ENCODE results near the gene KMT2D. TPM values are rescaled to one million over a fixed set of nuclear protein-coding genes. Genes with fewer than 3 reads are reported as not detected.

The KMT2D gene
- total RNA-seq, 2 experiments from 2014 or later, result 113 TPM

DNA sequence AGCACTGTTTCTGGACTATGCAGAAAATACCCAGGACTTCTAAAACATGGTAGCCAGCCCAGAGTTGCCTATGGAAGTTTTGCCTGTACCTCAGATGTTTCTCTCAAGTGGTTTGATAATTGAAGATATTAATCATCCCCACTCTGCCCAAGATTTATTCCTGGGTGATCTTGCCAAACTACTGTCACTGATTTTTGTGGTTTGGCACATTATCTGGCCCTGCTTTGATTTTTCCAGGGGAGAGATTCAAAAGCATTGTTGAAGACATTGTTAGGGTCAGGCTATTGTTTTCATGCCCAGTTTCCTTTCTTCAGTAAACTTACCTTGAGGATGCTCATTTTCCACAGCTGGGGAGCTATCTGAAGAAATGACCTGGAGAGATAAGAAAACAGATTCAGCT lies 47.9 kb downstream of the KMT2D start:
- H3K27ac Mint-ChIP-seq, result no peak overlapping the region
- POLR2A ChIA-PET, result interaction anchor here (0.9 kb wide), 1 partner anchor 17 kb away, joined by 3 read pairs; no protein-coding TSS in a partner anchor
- H3K9me3 Mint-ChIP-seq (ENCODE audit: insufficient read depth), result no peaks in the 10 kb centered on the region
- H3K4me1 Mint-ChIP-seq (ENCODE audit: low read depth), result peaks cover 18% of the 10 kb centered on the region
- ATAC-seq, result no peak
- no peak overlapping the region for H3K4me3 Mint-ChIP-seq
- CTCF ChIA-PET, result interaction anchor here (0.6 to 6.7 kb wide), 5 partner anchors 12 to 1134 kb away, joined by 3 to 39 read pairs (median 7); no protein-coding TSS in a partner anchor
- H3K27me3 Mint-ChIP-seq (ENCODE audit: low read depth), result no peaks in the 10 kb centered on the region
- DNase-seq, result no peak
- peaks cover 40% of the 10 kb centered on the region for H3K36me3 Mint-ChIP-seq (ENCODE audit: low read depth)

Other genes with a start within 250 kb of the KMT2D start
- gene CACNB3, start 242.3 kb downstream of the KMT2D start, total RNA-seq, result 10 to 100 TPM; 10.5 to 13.1 TPM
- gene DDX23, start 208.6 kb downstream of the KMT2D start, total RNA-seq, result 100 to 1,000 TPM; 127 to 154 TPM
- gene RND1, start 194.9 kb downstream of the KMT2D start, total RNA-seq, result 1 to 10 TPM; 1.4 to 2.5 TPM
- 10 to 100 TPM; 48.7 to 52.6 TPM for gene FKBP11, start 135.3 kb downstream of the KMT2D start, total RNA-seq
- gene ARF3, start 103.3 kb downstream of the KMT2D start, total RNA-seq, result 100 to 1,000 TPM; 104 to 108 TPM
- gene WNT10B, start 89.1 kb downstream of the KMT2D start, total RNA-seq, result 1 to 10 TPM; 2.4 to 3.2 TPM
- gene WNT1, start 82.5 kb downstream of the KMT2D start, total RNA-seq, result 1 to 10 TPM in 1 of 2 experiments, under 1 TPM in 1; 0.81 to 1.1 TPM
- under 1 TPM; 0.39 to 0.42 TPM for gene DDN, start 61.4 kb downstream of the KMT2D start, total RNA-seq
- 10 to 100 TPM; 57.5 to 59.8 TPM for gene PRKAG1, start 42.0 kb downstream of the KMT2D start, total RNA-seq
- gene RHEBL1, start 9.2 kb upstream of the KMT2D start, total RNA-seq, result 1 to 10 TPM; 9.5 to 9.9 TPM
- under 1 TPM in 1 of 2 experiments, not detected in 1; 0.16 TPM for gene DHH, start 34.0 kb upstream of the KMT2D start, total RNA-seq
- 10 to 100 TPM; 35.8 to 37.8 TPM for gene LMBR1L, start 50.1 kb upstream of the KMT2D start, total RNA-seq
- 1,000 to 10,000 TPM; 2,302 to 2,333 TPM for gene TUBA1B, start 70.6 kb upstream of the KMT2D start, total RNA-seq
- 100 to 1,000 TPM; 117 to 120 TPM for gene TUBA1A, start 128.3 kb upstream of the KMT2D start, total RNA-seq
- gene TUBA1C, start 204.3 kb upstream of the KMT2D start, total RNA-seq, result 100 to 1,000 TPM; 308 to 324 TPM
- gene PRPH, start 234.4 kb upstream of the KMT2D start, total RNA-seq, result not detected